Astrocyte (in vitro differentiated cells and primary cell): ENCODE measurements around the gene LRRC36. TPM values are rescaled to one million over a fixed set of nuclear protein-coding genes. Genes with fewer than 3 reads are reported as not detected.

Experiments
- DNase-seq: peaks from one replicate; pipeline ENCODE4 v3.0.0-alpha.2; 2010; ENCODE audit warnings: low read depth
- FAIRE-seq: peaks from 2 replicates; lab custom pipeline; 2011; peaks lifted over from hg19 to GRCh38; lab: Jason Lieb, UNC
- H2AFZ ChIP-seq: 2 replicates; pipeline ENCODE4 v1.6.0; 2012; ENCODE audit warnings: low read depth, low read length, inconsistent platforms
- H3K27ac ChIP-seq: 2 replicates; pipeline ENCODE4 v1.5.1; 2011; ENCODE audit warnings: low read depth, low read length, inconsistent platforms
- H3K27me3 ChIP-seq: 2 replicates; pipeline ENCODE4 v1.6.0; 2011; ENCODE audit warnings: low read length, inconsistent platforms; ENCODE audit not compliant: insufficient read depth
- H3K36me3 ChIP-seq: 2 replicates; pipeline ENCODE4 v1.5.1; 2011; ENCODE audit warnings: low read length, inconsistent platforms; ENCODE audit not compliant: insufficient read depth
- H3K4me1 ChIP-seq: 2 replicates; pipeline ENCODE4 v1.5.1; 2011; ENCODE audit warnings: low read length, inconsistent platforms; ENCODE audit not compliant: insufficient read depth
- H3K4me2 ChIP-seq: 2 replicates; pipeline ENCODE4 v1.6.0; 2012; ENCODE audit warnings: low read length, inconsistent platforms
- H3K4me3 ChIP-seq: 2 replicates; pipeline ENCODE4 v1.5.1; 2011; ENCODE audit warnings: low read depth, mild to moderate bottlenecking, low read length, inconsistent platforms; ENCODE audit not compliant: insufficient read depth
- H3K79me2 ChIP-seq: 2 replicates; pipeline ENCODE4 v1.6.0; 2012; ENCODE audit warnings: mild to moderate bottlenecking, low read length, inconsistent platforms; ENCODE audit not compliant: insufficient read depth
- H3K9ac ChIP-seq: 2 replicates; pipeline ENCODE4 v1.6.0; 2012; ENCODE audit warnings: mild to moderate bottlenecking, low read length, inconsistent platforms
- H3K9me3 ChIP-seq: 2 replicates; pipeline ENCODE4 v1.5.1; 2012; ENCODE audit warnings: low read depth, mild to moderate bottlenecking, low read length, inconsistent platforms; ENCODE audit not compliant: insufficient read depth
- H4K20me1 ChIP-seq: 2 replicates; pipeline ENCODE4 v1.6.0; 2012; ENCODE audit warnings: low read length, inconsistent platforms; ENCODE audit not compliant: insufficient read depth
- H3K27ac Mint-ChIP-seq: one replicate; pipeline ENCODE4 v1.8.0; 2021; ENCODE audit warnings: mild to moderate bottlenecking, mixed read lengths; ENCODE audit not compliant: unreplicated experiment
- H3K27me3 Mint-ChIP-seq: one replicate; pipeline ENCODE4 v1.8.0; 2021; ENCODE audit warnings: low read depth, mixed read lengths; ENCODE audit not compliant: unreplicated experiment
- H3K36me3 Mint-ChIP-seq: one replicate; pipeline ENCODE4 v1.8.0; 2021; ENCODE audit warnings: low read depth, mixed read lengths; ENCODE audit not compliant: unreplicated experiment
- H3K4me1 Mint-ChIP-seq: one replicate; pipeline ENCODE4 v1.8.0; 2021; ENCODE audit warnings: low read depth, mixed read lengths; ENCODE audit not compliant: unreplicated experiment
- H3K4me3 Mint-ChIP-seq: one replicate; pipeline ENCODE4 v1.8.0; 2021; ENCODE audit warnings: mild to moderate bottlenecking, moderate library complexity, mixed read lengths; ENCODE audit not compliant: unreplicated experiment
- H3K9me3 Mint-ChIP-seq: one replicate; pipeline ENCODE4 v1.8.0; 2021; ENCODE audit warnings: mild to moderate bottlenecking, mixed read lengths; ENCODE audit not compliant: unreplicated experiment
- CTCF ChIP-seq: IDR thresholded peaks from 2 replicates; pipeline ENCODE4 v1.5.1; 2011; ENCODE audit warnings: low read depth, mild to moderate bottlenecking, inconsistent platforms, low read length, moderate library complexity; ENCODE audit not compliant: insufficient read depth
- EZH2 ChIP-seq: IDR thresholded peaks from 2 replicates; pipeline ENCODE4 v1.6.1; 2012; ENCODE audit warnings: mild to moderate bottlenecking, low read length, inconsistent platforms; ENCODE audit not compliant: insufficient read depth
- total RNA-seq: library from RNA; stranded (reverse); gene quantifications from 2 replicates; pipeline ENCODE4 v1.2.1, GENCODE V29; 2021

LRRC36 gene
- total RNA-seq, 1 donor from 2014 or later, result not detected

DNA sequence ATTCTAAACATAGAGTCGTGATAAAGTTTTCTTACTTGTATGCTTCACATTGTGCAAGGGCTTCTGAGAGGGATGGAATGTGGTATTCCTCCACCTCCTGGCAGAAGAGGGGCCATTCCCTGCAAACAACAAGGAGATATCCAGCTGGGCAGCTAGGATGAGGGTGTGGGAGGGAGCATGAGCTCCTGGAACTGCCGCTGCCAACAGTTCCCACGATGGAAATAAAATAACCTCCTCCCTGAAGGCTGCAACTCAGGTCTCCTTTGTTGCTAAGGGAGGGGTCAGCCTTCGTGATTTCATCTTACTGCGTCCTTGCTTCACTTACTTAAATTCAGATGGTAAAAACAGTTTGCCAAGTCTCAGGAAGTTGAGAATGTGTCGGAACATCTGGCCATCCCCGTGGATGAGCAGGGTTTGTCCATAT lies 31.7 kb upstream of the LRRC36 start:
- Histone ChIP-seq H3K4me2 (no peak overlapping the region), H3K9ac (no peak overlapping the region), H4K20me1 (no peaks in the 10 kb centered on the region), H3K4me1 (peaks cover 13% of the 10 kb centered on the region), H3K36me3 (no peaks in the 10 kb centered on the region), H3K9me3 (no peaks in the 10 kb centered on the region), H3K27me3 (no peaks in the 10 kb centered on the region), H2AFZ (no peak overlapping the region), H3K79me2 (no peaks in the 10 kb centered on the region), H3K4me3 (no peak overlapping the region), H3K27ac (no peak overlapping the region)
- no peak for TF ChIP-seq EZH2
- TF ChIP-seq CTCF, result no peak
- Mint-ChIP-seq H3K9me3 (no peaks in the 10 kb centered on the region), H3K27me3 (peaks cover 36% of the 10 kb centered on the region), H3K4me3 (no peak overlapping the region), H3K36me3 (no peaks in the 10 kb centered on the region), H3K27ac (no peak overlapping the region), H3K4me1 (peaks cover 15% of the 10 kb centered on the region)
- DNase-seq (peak; percentile 40), FAIRE-seq (no peak)

- Mint-ChIP-seq H3K27ac (peak overlapping the region; percentile 7), H3K4me1 (peaks cover 12% of the 10 kb centered on the region)
- FAIRE-seq, result peak; percentile 66
Measured at GRCh38 chr16:67296420-67296819, 30.2 kb upstream of the LRRC36 start.

More at GRCh38 chr16:67296420-67296819, 30.2 kb upstream of the LRRC36 start:
- no peaks in the 10 kb centered on the region for H3K9me3 Mint-ChIP-seq
- H3K79me2 ChIP-seq, result no peaks in the 10 kb centered on the region
- no peak overlapping the region for H3K27ac ChIP-seq
- no peaks in the 10 kb centered on the region for H4K20me1 ChIP-seq
- no peaks in the 10 kb centered on the region for H3K36me3 Mint-ChIP-seq
- no peaks in the 10 kb centered on the region for H3K9me3 ChIP-seq
- H3K9ac ChIP-seq, result no peak overlapping the region
- TF ChIP-seq CTCF, result no peak
- peak; percentile 92 for DNase-seq
- H3K27me3 ChIP-seq, result no peaks in the 10 kb centered on the region
- peaks cover 49% of the 10 kb centered on the region for H3K27me3 Mint-ChIP-seq
- peaks cover 13% of the 10 kb centered on the region for H3K4me1 ChIP-seq
- H3K4me3 ChIP-seq, result no peak overlapping the region
- no peaks in the 10 kb centered on the region for H3K36me3 ChIP-seq
- peak overlapping the region; percentile 53 for H3K4me2 ChIP-seq
- H3K4me3 Mint-ChIP-seq, result no peak overlapping the region
- H2AFZ ChIP-seq, result no peak overlapping the region
